Neural progenitor cell (in vitro differentiated cells): ENCODE measurements around the gene C2orf72.

ENCODE experiments used
- EZH2 ChIP-seq: fragments of 200-600 bp; sonication (generic); IDR thresholded peaks from 2 replicates; pipeline ENCODE4 v1.6.1; 2017; ENCODE audit warnings: antibody characterized with exemption, mild to moderate bottlenecking, moderate library complexity
- EZH2phosphoT487 ChIP-seq: fragments of 200-600 bp; sonication (generic); IDR thresholded peaks from 2 replicates; pipeline ENCODE4 v1.6.1; 2017; ENCODE audit warnings: antibody characterized with exemption
- TF ChIP-seq, protein P1 (sequence below): fragments of 200-600 bp; sonication (generic); IDR thresholded peaks from 2 replicates; pipeline ENCODE4 v1.5.1; 2017; ENCODE audit warnings: antibody characterized with exemption, mild to moderate bottlenecking

DNA sequence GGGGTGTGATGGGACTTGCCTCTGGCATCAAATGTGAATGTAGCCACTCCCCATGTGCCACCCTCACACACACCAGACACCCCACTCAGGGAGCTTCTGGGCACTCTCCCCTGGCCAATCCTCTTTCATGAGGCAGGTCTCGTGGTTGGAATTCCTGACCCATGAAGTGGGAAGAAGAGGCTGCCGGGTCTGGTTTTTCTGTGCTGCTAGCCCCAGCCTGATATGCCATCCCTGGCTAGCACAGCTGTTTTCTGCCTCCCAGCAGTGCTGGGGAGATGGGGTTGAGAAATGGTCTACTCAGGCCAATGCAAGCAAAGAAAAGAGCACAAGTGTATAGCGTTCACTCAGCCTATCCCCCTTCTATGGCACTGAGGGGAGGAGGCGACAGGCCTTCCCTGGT, 1.2 kb upstream of the C2orf72 start:
- TF ChIP-seq, protein P1, sequence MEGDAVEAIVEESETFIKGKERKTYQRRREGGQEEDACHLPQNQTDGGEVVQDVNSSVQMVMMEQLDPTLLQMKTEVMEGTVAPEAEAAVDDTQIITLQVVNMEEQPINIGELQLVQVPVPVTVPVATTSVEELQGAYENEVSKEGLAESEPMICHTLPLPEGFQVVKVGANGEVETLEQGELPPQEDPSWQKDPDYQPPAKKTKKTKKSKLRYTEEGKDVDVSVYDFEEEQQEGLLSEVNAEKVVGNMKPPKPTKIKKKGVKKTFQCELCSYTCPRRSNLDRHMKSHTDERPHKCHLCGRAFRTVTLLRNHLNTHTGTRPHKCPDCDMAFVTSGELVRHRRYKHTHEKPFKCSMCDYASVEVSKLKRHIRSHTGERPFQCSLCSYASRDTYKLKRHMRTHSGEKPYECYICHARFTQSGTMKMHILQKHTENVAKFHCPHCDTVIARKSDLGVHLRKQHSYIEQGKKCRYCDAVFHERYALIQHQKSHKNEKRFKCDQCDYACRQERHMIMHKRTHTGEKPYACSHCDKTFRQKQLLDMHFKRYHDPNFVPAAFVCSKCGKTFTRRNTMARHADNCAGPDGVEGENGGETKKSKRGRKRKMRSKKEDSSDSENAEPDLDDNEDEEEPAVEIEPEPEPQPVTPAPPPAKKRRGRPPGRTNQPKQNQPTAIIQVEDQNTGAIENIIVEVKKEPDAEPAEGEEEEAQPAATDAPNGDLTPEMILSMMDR, result no peak
- TF ChIP-seq EZH2phosphoT487 (no peak), EZH2 (no peak)
